Fibroblast of skin of left quadriceps (primary cell): ENCODE data around the gene RRP15.

Experiments used
- DNase-seq, 2 experiments: peaks; one replicate each; pipeline ENCODE4 v3.0.0-alpha.2; 2013; ENCODE audit warnings: low read depth in 2 of 2

Gene RRP15

DNA sequence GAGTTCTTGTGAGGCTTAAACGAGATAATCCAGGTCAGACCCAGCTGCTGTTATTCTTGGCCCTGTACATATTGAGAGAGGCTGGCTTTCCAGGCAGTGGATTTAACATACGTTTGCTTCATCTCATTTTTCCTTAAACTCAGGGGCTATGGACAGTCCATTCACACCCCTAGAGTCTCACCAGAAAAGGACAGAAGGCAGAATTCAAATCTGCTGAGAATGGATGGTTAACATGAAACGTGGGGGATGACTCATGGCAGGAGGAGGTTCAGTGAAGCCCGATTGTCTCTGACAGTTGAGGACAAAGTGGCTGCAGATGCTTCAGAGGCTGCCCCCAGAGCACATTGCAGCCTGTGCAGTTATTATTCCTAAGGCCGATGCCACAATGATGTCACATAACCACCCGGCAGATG is 99.5 kb downstream of the RRP15 start:
- DNase-seq = no peak
